DMS153 (cell line): Measurements from ENCODE around the gene ADGRF3.
"Not testable (repeated sequence)": the region's sequence is repeated elsewhere in the genome, so short reads cannot be mapped to it uniquely, and the experiment has no call there.

ENCODE experiments used
- DNase-seq: peaks from one replicate; lab custom pipeline; 2025; lab: John Stamatoyannopoulos, UW

Gene ADGRF3

DNA sequence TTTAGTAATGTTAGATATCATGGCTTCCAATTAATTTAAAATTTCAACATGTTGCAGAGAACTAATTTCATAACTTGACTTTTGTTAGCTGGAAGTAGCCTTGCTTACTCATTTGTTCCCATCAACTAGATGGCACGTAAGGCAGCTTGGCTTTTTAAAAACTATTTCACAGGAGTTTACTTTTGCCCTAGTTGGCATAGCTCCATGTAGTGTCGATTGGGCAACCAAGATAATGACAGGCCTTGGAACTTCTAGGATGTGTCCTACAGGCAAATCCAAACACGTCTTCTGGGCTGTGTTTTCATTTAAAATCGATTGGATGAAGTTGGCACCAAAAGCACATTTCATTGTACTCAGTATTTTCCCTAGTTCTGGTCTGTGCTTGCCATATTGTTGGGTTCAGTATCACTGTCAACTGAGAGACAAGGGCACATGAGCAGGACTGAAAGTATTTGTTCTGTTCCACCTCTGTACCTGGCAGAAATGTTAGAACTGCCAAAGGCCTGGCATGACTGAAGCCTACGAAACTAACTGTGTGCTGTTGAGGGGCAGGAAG is 72.5 kb downstream of the ADGRF3 start:
- peak; percentile 21 for DNase-seq

DNA sequence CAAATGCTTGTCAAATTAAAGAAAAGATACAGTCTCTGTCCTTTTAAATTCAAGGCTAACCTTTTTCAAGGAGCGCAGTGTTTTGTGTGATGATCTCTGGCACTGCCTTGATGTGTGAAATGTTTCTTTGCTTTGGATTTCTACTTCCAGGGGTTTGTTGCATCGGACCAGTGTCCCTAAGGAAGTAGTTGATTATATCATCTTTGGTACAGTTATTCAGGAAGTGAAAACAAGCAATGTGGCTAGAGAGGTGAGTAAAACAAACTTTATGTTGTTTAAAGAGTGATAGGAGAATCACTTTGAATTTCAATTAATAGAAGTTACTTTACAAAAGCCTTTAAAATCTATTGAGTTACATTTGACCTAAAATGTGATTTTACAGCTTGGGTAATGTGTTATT is 73.1 kb downstream of the ADGRF3 start:
- DNase-seq, result no peak

DNA sequence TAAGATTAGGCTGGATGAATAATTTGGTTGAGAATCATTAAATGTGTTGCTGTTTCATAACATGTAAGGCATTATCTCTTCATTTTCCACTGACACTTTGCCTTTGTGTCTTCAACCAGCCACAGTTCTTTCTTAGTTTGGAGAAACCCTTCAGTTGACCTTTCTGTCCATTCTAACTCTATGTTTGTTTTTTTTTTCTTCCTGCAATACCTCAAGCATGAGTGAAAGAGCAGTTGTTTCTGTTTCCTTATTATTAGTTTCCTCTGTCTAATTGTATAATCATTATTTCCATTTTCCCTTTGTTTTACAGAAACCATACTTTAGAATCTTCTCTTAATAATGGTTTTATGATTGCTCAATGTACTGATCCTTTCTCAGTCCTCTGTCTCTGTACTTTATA is 76.2 kb downstream of the ADGRF3 start:
- DNase-seq, result no peak

DNA sequence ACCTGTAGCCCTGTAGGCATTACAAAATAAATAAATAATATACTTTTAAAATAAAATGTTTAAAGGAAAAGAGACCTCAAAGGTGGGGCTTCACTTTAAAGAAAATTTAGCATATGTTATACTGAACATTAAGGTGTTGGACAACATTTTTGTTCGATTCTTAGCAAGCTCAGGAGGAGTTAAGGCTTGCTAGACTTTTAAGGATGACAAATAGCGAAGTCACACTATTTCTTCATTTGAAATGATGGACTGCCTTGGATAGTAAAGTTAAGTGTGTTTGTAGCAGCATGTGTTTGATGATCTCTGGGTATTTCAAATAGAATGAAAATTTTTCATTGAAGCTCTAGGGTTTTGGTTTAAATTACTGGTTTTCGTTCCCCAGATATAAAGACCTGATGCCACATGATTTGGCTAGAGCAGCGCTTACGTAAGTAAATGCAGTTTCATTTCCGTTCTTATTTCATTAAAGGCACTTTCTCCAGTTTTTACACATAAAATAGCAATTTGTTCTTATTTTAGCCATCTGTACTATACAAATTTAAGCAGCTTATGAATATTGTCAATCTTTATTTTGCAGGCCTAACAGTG is 76.9 kb downstream of the ADGRF3 start:
- DNase-seq, result no peak

DNA sequence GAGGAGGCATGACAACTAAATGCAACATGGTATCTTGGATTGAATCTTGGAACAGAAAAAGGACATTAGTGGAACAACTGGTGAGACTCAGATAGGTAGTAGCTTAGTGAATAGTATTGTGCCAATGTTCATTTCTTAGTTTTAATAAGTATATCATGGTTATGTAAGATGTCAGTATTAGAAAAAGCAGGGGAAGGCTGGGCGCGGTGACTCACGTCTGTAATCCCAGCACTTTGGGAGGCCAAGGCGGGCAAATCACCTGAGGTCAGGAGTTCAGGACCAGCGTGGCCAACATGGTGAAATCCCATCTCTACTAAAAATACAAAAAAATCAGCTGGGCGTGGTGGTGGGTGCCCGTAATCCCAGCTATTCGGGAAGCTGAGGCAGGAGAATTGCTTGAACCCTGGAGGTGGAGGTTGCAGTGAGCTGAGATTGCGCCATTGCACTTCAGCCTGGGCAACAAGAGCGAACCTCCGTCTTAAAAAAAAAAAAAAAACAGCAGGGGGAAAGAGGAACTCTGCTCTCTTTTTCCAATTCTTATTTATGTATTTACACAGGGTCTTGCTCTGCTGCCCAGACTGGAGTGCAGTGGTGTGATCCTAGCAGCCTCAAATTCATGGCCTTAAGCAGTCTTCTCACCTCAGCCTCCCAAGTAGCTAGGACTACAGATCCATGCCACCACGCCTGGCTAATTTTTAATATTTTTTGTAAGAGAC is 77.8 kb downstream of the ADGRF3 start:
- DNase-seq, result not testable (repeated sequence)

DNA sequence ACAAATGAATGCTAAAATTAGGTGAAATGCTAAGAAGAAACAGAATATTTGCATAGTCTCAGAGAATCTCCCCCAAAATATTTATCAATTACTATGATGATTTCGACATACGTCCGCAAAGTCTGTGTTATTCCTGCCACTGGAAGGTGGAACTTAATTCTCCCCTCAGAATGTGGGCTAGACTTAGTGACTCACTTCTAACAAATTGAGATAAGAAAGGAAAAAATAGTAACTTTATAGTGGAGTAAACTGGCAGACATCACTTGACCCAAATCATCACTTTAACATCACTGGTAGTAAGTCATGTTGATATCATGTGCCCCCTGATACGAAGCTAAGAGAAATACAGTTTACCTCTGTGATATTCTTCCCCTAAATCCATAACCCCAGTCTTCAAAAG is 78.4 kb downstream of the ADGRF3 start:
- no peak for DNase-seq

DNA sequence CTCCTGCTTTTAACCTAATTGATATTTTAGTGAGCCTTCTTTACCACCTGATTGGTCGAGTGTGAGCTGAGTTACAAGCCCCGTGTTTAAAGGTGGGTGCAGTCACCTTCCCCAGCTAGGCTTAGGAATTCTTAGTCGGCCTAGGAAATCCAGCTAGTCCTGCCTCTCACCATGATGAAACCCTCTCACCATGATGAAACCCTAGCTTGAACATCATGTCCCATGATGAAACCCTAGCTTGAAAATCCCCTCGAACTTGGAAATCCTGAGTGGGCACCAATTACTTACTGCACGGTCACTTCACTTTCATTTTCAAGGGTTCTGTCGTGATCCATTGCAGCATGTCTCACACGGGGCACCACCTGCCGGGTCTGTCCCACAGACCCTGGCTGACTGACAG is 87.8 kb downstream of the ADGRF3 start:
- DNase-seq, result not testable (repeated sequence)
